Esophagus squamous epithelium (tissue), 5 donors: Measurements from ENCODE around the gene NAGLU. TPM values are rescaled to one million over a fixed set of nuclear protein-coding genes. Genes with fewer than 3 reads are reported as not detected.

Source experiments
- DNase-seq: peaks from one replicate; lab custom pipeline; 2025; lab: John Stamatoyannopoulos, UW
- H3K27ac ChIP-seq, 4 donors: fragments of 200-600 bp; sonication (generic); one replicate each; pipeline ENCODE4 v1.5.1; 2016 to 2019; ENCODE audit warnings: mild to moderate bottlenecking in 1 of 4
- H3K27me3 ChIP-seq, 4 donors: fragments of 200-600 bp; sonication (generic); 1 replicate in 3 of 4; 2 replicates in 1 of 4; pipeline versions ENCODE4 v1.5.1 to v1.6.0; 2017 to 2021; ENCODE audit warnings: antibody characterized with exemption in 1 of 4
- H3K36me3 ChIP-seq, 3 donors: fragments of 200-600 bp; sonication (generic); one replicate each; pipeline ENCODE4 v1.5.1; 2016 to 2019
- H3K4me1 ChIP-seq, 3 donors: fragments of 200-600 bp; sonication (generic); one replicate each; pipeline ENCODE4 v1.5.1; 2017 to 2019
- H3K4me3 ChIP-seq, 4 donors: fragments of 200-600 bp; sonication (generic); 1 replicate in 3 of 4; 2 replicates in 1 of 4; pipeline ENCODE4 v1.5.1; 2016 to 2019; ENCODE audit warnings: mild to moderate bottlenecking in 2 of 4, moderate library complexity in 1 of 4
- H3K9me3 ChIP-seq, 3 donors: fragments of 200-600 bp; sonication (generic); one replicate each; pipeline ENCODE4 v1.5.1; 2016 to 2019
- POLR2A ChIP-seq, 4 donors: fragments of 450-650 bp; IDR thresholded peaks; one replicate each; pipeline ENCODE4 v1.6.1; 2017; ENCODE audit warnings: antibody characterized with exemption in 4 of 4, mild to moderate bottlenecking in 4 of 4, moderate library complexity in 3 of 4
- WGBS, 2 donors: methylation state at CpG; one replicate each; pipeline ENCODE4 v1.1.5; 2018; 5-methylcytosine and 5-hydroxymethylcytosine counted together
- intact Hi-C: fragments of 100-400 bp; cut with DNase I; formaldehyde crosslinking; loops from one replicate; pipeline ENCODE4 v1.15.0; 2022
- total RNA-seq, 4 donors: library from RNA; depleted of rRNA; stranded (reverse); fragments of >200 nt; gene quantifications; one replicate each; pipeline ENCODE4 v1.1.0, GENCODE V29; 2016
- TF ChIP-seq, protein P1 (sequence below), 6 experiments: fragments of 450-650 bp in 4 of 6; fragments of 200-600 bp in 2 of 6; sonication (generic) in 2 of 6; IDR thresholded peaks; one replicate each; pipeline ENCODE4 v1.5.1; 2016 to 2019; ENCODE audit warnings: antibody characterized with exemption in 6 of 6, mild to moderate bottlenecking in 4 of 6, moderate library complexity in 4 of 6
- donor health status: DM: yes; HTN: yes; CAD: no.

The NAGLU gene
- total RNA-seq, 4 donors from 2014 or later: 19.2 to 39.0 (median 26.5) TPM

GRCh38 chr17:42563950-42564349 is 27.9 kb downstream of the NAGLU start:
- Histone ChIP-seq H3K36me3 (peaks cover 19 to 35% (median 23%) of the 10 kb centered on the region in 3 donors), H3K9me3 (no peaks in the 10 kb centered on the region), H3K4me3 (peak overlapping the region in 2 of 4 donors; percentile 73 to 91), H3K4me1 (peaks cover 43 to 81% (median 47%) of the 10 kb centered on the region in 3 donors), H3K27me3 (no peaks in the 10 kb centered on the region), H3K27ac (peak overlapping the region in 3 of 4 donors; percentile 87 to 94 (median 89))
- intact Hi-C loops: no loop called here
- TF ChIP-seq, protein P1, sequence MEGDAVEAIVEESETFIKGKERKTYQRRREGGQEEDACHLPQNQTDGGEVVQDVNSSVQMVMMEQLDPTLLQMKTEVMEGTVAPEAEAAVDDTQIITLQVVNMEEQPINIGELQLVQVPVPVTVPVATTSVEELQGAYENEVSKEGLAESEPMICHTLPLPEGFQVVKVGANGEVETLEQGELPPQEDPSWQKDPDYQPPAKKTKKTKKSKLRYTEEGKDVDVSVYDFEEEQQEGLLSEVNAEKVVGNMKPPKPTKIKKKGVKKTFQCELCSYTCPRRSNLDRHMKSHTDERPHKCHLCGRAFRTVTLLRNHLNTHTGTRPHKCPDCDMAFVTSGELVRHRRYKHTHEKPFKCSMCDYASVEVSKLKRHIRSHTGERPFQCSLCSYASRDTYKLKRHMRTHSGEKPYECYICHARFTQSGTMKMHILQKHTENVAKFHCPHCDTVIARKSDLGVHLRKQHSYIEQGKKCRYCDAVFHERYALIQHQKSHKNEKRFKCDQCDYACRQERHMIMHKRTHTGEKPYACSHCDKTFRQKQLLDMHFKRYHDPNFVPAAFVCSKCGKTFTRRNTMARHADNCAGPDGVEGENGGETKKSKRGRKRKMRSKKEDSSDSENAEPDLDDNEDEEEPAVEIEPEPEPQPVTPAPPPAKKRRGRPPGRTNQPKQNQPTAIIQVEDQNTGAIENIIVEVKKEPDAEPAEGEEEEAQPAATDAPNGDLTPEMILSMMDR (IDR thresholded peaks at IDR 0.05): no peak
- TF ChIP-seq POLR2A (IDR thresholded peaks at IDR 0.05): no peak
- no peak for DNase-seq
- WGBS, 2 donors: 58 to 80% methylated on average over 3 to 5 of the region's 9 CpGs

DNA sequence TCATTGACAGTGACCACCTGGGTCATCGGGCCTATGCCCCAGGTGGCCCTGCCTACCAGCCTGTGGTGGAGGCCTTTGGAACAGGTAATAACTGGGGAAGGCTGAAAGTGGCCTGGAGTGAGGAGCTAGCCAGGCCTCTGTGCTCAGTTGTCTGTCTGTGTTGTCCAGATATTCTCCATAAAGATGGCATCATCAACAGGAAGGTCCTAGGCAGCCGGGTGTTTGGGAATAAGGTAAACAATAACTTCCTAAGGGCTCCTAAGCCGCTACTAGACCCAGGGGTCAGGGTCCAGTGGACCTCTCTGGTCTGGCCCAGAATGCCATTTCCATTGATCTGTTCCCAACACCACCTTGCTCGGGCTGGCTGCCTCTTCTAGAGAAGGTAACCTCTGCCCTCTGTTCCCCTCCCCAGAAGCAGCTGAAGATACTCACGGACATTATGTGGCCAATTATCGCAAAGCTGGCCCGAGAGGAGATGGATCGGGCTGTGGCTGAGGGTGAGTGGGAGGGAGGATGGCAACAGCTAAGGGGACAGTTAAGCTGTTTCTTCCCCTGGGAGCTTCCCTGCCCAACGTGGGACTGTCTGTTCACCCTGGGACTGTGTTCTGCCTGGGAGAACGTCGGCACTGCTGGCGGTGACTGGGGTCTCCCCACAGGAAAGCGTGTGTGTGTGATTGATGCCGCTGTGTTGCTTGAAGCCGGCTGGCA is 28.9 kb downstream of the NAGLU start:
- H3K36me3 ChIP-seq: peaks cover 28 to 45% (median 33%) of the 10 kb centered on the region in 3 donors
- peaks cover 43 to 77% (median 47%) of the 10 kb centered on the region in 3 donors for H3K4me1 ChIP-seq
- intact Hi-C loops: no loop called here
- H3K27ac ChIP-seq: peak overlapping the region in 2 of 4 donors; percentile 89 to 95
- TF ChIP-seq, protein P1 (IDR thresholded peaks at IDR 0.05): no peak
- TF ChIP-seq POLR2A (IDR thresholded peaks at IDR 0.05): no peak
- H3K4me3 ChIP-seq: no peak overlapping the region
- H3K27me3 ChIP-seq: no peaks in the 10 kb centered on the region
- DNase-seq: no peak
- 85 to 87% methylated on average over 14 of the region's 15 CpGs for WGBS, 2 donors
- no peaks in the 10 kb centered on the region for H3K9me3 ChIP-seq

- H3K4me3 ChIP-seq: no peak overlapping the region
- intact Hi-C loops: no loop called here
- 84 to 100% methylated on average over 1 to 13 of the region's 16 CpGs for WGBS, 2 donors
- DNase-seq: no peak
- peaks cover 31 to 52% (median 33%) of the 10 kb centered on the region in 3 donors for H3K36me3 ChIP-seq
- H3K27me3 ChIP-seq: no peaks in the 10 kb centered on the region
- no peak for TF ChIP-seq POLR2A (IDR thresholded peaks at IDR 0.05)
- TF ChIP-seq, protein P1 (IDR thresholded peaks at IDR 0.05): no peak
- peak overlapping the region; percentile 94 to 99 (median 96) for H3K27ac ChIP-seq
- H3K9me3 ChIP-seq: no peaks in the 10 kb centered on the region
- H3K4me1 ChIP-seq: peaks cover 43 to 70% (median 47%) of the 10 kb centered on the region in 3 donors
Observed at GRCh38 chr17:42565523-42566214, 29.6 kb downstream of the NAGLU start.

DNA sequence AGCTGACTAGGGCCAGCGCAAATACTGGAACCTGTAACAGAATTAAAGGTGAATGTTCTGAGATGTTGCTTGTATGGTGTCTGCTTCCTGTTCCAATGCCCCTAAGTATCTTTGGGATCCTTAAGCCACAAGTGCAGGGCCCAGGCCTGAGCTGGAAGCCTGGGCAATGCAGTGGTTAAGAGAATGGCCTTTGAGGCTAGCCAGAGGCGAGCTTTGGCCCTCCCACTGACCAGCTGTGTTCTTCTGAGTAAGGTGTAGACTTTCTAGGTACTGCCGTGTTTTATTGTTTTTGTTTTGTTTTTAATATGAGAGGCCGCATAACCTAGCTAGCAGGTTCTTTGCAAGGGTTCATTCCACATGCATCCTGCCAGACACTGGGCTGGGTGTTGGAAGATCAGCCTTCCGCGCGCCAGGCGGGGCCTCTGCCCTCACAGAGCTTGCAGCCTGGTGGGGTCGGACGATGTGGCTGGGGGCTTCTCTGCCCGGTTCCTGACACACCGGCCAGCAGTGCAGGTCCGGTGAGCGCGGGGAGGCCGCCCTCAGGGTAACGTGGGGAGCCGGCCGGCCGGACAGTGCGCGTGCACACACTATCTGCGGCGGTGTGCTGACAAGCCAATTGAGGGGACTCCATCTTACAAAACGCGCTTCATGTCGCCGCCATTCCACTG is 30.3 kb downstream of the NAGLU start:
- Histone ChIP-seq H3K9me3 (no peaks in the 10 kb centered on the region), H3K4me1 (peaks cover 41 to 66% (median 45%) of the 10 kb centered on the region in 3 donors), H3K27me3 (no peaks in the 10 kb centered on the region), H3K27ac (peak overlapping the region; percentile 94 to 99 (median 96)), H3K4me3 (peak overlapping the region; percentile 91 to 99 (median 94)), H3K36me3 (peaks cover 32 to 59% (median 36%) of the 10 kb centered on the region in 3 donors)
- intact Hi-C loops: no loop called here
- 35 to 45% methylated on average over 8 to 12 of the region's 28 CpGs for WGBS, 2 donors
- TF ChIP-seq, protein P1 (IDR thresholded peaks at IDR 0.05): peak in 1 of 6 experiments; percentile 7
- TF ChIP-seq POLR2A (IDR thresholded peaks at IDR 0.05): no peak
- no peak for DNase-seq
